OCI-LY3 (cell line): ENCODE results near the gene SRSF3.

Experiments
- H2AFZ ChIP-seq: fragments of 200-600, 300-600 bp; shearing (Covaris generic); 2 replicates; pipeline ENCODE4 v1.6.0; 2014; ENCODE audit warnings: antibody characterized with exemption, low read depth, low read length
- H3K27ac ChIP-seq: fragments of 200-600, 300-600 bp; sonication (generic); 2 replicates; pipeline ENCODE4 v1.5.1; 2014; ENCODE audit warnings: mild to moderate bottlenecking, low read length, moderate library complexity, mixed read lengths
- H3K27me3 ChIP-seq: fragments of 200-600, 300-600 bp; sonication (generic); 2 replicates; pipeline ENCODE4 v1.6.1; 2014; ENCODE audit warnings: low read depth, low read length, mixed read lengths
- H3K36me3 ChIP-seq: fragments of 200-600, 300-600 bp; sonication (generic); replicated peaks from 2 replicates; pipeline ENCODE3; 2014; ENCODE audit warnings: low read depth, low read length, mixed read lengths
- H3K4me1 ChIP-seq: fragments of 300-600, 200-600 bp; sonication (generic); 2 replicates; pipeline ENCODE4 v1.6.1; 2014; ENCODE audit warnings: low read length, mixed read lengths
- H3K4me2 ChIP-seq: fragments of 200-600, 300-600 bp; sonication (generic); 2 replicates; pipeline ENCODE4 v1.6.1; 2014; ENCODE audit warnings: low read length, mixed read lengths
- H3K4me3 ChIP-seq: fragments of 300-600, 200-600 bp; sonication (generic); 2 replicates; pipeline ENCODE4 v1.5.1; 2014; ENCODE audit warnings: antibody characterized with exemption, mild to moderate bottlenecking, low read length, moderate library complexity
- H3K79me2 ChIP-seq: fragments of 300-600, 200-600 bp; shearing (Covaris generic); 2 replicates; pipeline ENCODE4 v1.6.1; 2014; ENCODE audit warnings: mild to moderate bottlenecking, low read length, mixed read lengths
- H3K9ac ChIP-seq: fragments of 300-600, 200-600 bp; shearing (Covaris generic); 2 replicates; pipeline ENCODE4 v1.6.0; 2014; ENCODE audit warnings: mild to moderate bottlenecking, low read length, moderate library complexity
- H3K9me3 ChIP-seq: fragments of 200-600, 300-600 bp; shearing (Covaris generic); 2 replicates; pipeline ENCODE4 v1.6.1; 2014; ENCODE audit warnings: low read length, mixed read lengths; ENCODE audit not compliant: insufficient read depth
- H4K20me1 ChIP-seq: fragments of 200-600, 300-600 bp; sonication (generic); 2 replicates; pipeline ENCODE4 v1.6.1; 2016; ENCODE audit warnings: low read length, mixed read lengths; ENCODE audit not compliant: insufficient read depth
- CTCF ChIP-seq: fragments of 200-600, 300-600 bp; sonication (generic); IDR thresholded peaks from 2 replicates; pipeline ENCODE4 v1.5.1; 2014; ENCODE audit warnings: antibody characterized with exemption, low read length, low read depth
- EZH2phosphoT487 ChIP-seq: fragments of 200-600 bp; shearing (Covaris generic); IDR thresholded peaks from 2 replicates; pipeline ENCODE4 v1.6.1; 2018; ENCODE audit warnings: antibody characterized with exemption, mixed run types, low read depth

SRSF3 gene

GRCh38 chr6:36563237-36563927 lies 30.8 kb upstream of the SRSF3 start:
- Histone ChIP-seq H3K4me3 (no peak overlapping the region), H3K27ac (no peak overlapping the region), H3K4me1 (peaks cover under 1% of the 10 kb centered on the region; the same call in 1 of the 2 replicates), H3K36me3 (no peaks in the 10 kb centered on the region), H3K4me2 (no peak overlapping the region), H3K9me3 (no peaks in the 10 kb centered on the region), H4K20me1 (no peaks in the 10 kb centered on the region), H3K27me3 (0 out of 2 replicates have a peak, but pooled peaks cover 4% of the 10 kb centered on the region), H2AFZ (no peak overlapping the region), H3K9ac (no peak overlapping the region), H3K79me2 (no peaks in the 10 kb centered on the region)
- no peak for TF ChIP-seq EZH2phosphoT487
- TF ChIP-seq CTCF: no peak

GRCh38 chr6:36563928-36564284 lies 30.3 kb upstream of the SRSF3 start:
- no peak for TF ChIP-seq EZH2phosphoT487
- no peak for TF ChIP-seq CTCF
- Histone ChIP-seq H3K27me3 (0 out of 2 replicates have a peak, but pooled peaks cover 4% of the 10 kb centered on the region), H2AFZ (no peak overlapping the region)

GRCh38 chr6:36566418-36566905 lies 27.7 kb upstream of the SRSF3 start:
- Histone ChIP-seq H3K36me3 (no peaks in the 10 kb centered on the region), H3K9ac (no peak overlapping the region), H3K27ac (no peak overlapping the region), H3K79me2 (no peaks in the 10 kb centered on the region), H3K4me3 (no peak overlapping the region), H3K9me3 (no peaks in the 10 kb centered on the region), H4K20me1 (no peaks in the 10 kb centered on the region), H3K4me1 (peaks cover 13% of the 10 kb centered on the region), H3K27me3 (no peaks in the 10 kb centered on the region), H3K4me2 (no peak overlapping the region), H2AFZ (no peak overlapping the region)
- no peak for TF ChIP-seq EZH2phosphoT487
- no peak for TF ChIP-seq CTCF

More at GRCh38 chr6:36563928-36564284, 30.3 kb upstream of the SRSF3 start:
- Histone ChIP-seq H3K27ac (no peak overlapping the region), H3K4me2 (no peak overlapping the region), H4K20me1 (no peaks in the 10 kb centered on the region), H3K9ac (no peak overlapping the region), H3K4me3 (no peak overlapping the region), H3K4me1 (peaks cover 5% of the 10 kb centered on the region; the same call in 1 of the 2 replicates), H3K9me3 (no peaks in the 10 kb centered on the region), H3K36me3 (no peaks in the 10 kb centered on the region), H3K79me2 (no peaks in the 10 kb centered on the region)

- H4K20me1 ChIP-seq: no peaks in the 10 kb centered on the region
- H2AFZ ChIP-seq: no peak overlapping the region
- no peaks in the 10 kb centered on the region for H3K9me3 ChIP-seq
- no peak overlapping the region for H3K4me3 ChIP-seq
- TF ChIP-seq CTCF: no peak
- no peak overlapping the region for H3K27ac ChIP-seq
- H3K9ac ChIP-seq: no peak overlapping the region
- H3K4me2 ChIP-seq: peak overlapping the region; percentile 25
- H3K4me1 ChIP-seq: peaks cover 13% of the 10 kb centered on the region
- no peaks in the 10 kb centered on the region for H3K36me3 ChIP-seq
- no peaks in the 10 kb centered on the region for H3K27me3 ChIP-seq
- H3K79me2 ChIP-seq: no peaks in the 10 kb centered on the region
Measured at GRCh38 chr6:36570264-36570663, 23.9 kb upstream of the SRSF3 start.
